ENCODE data around the gene PCNP.
"Not testable (repeated sequence)": the region's sequence is repeated elsewhere in the genome, so short reads cannot be mapped to it uniquely, and the experiment has no call there.

The PCNP gene

GRCh38 chr3:101567528-101568317 is 6.3 kb upstream of the PCNP start:
- DNase-seq = no peak

- no peak for DNase-seq
Observed at GRCh38 chr3:101571028-101571895, 2.7 kb upstream of the PCNP start.

- DNase-seq = peak in 1 of 2 experiments; percentile 70
Observed at GRCh38 chr3:101574388-101575112, 570 bp downstream of the PCNP start.

GRCh38 chr3:101577286-101577685 is 3.3 kb downstream of the PCNP start:
- no peak for DNase-seq

GRCh38 chr3:101588616-101589015 is 14.6 kb downstream of the PCNP start:
- no peak for DNase-seq

GRCh38 chr3:101591071-101591470 is 17.1 kb downstream of the PCNP start:
- no peak for DNase-seq

GRCh38 chr3:101602731-101603130 is 28.8 kb downstream of the PCNP start:
- DNase-seq = no peak

GRCh38 chr3:101603184-101603583 is 29.2 kb downstream of the PCNP start:
- no peak for DNase-seq

GRCh38 chr3:101605398-101605797 is 31.4 kb downstream of the PCNP start:
- DNase-seq = not testable (repeated sequence)

- no peak for DNase-seq
Observed at GRCh38 chr3:101611023-101611422, 37.0 kb downstream of the PCNP start.

GRCh38 chr3:101613014-101613413 is 39.0 kb downstream of the PCNP start:
- DNase-seq = not testable (repeated sequence)

GRCh38 chr3:101615525-101615924 is 41.5 kb downstream of the PCNP start:
- DNase-seq = no peak

- DNase-seq = no peak
Observed at GRCh38 chr3:101617478-101617877, 43.5 kb downstream of the PCNP start.

GRCh38 chr3:101618726-101619125 is 44.7 kb downstream of the PCNP start:
- DNase-seq = no peak

- no peak for DNase-seq
Observed at GRCh38 chr3:101619734-101620133, 45.8 kb downstream of the PCNP start.

- DNase-seq = no peak
Observed at GRCh38 chr3:101623656-101624055, 49.7 kb downstream of the PCNP start.

GRCh38 chr3:101624857-101625256 is 50.9 kb downstream of the PCNP start:
- DNase-seq = no peak

GRCh38 chr3:101625879-101626278 is 51.9 kb downstream of the PCNP start:
- DNase-seq = no peak

GRCh38 chr3:101629219-101629618 is 55.2 kb downstream of the PCNP start:
- DNase-seq = no peak

- DNase-seq = no peak
Observed at GRCh38 chr3:101631098-101631796, 57.3 kb downstream of the PCNP start.

GRCh38 chr3:101631959-101632358 is 58.0 kb downstream of the PCNP start:
- not testable (repeated sequence) for DNase-seq

GRCh38 chr3:101632586-101632985 is 58.6 kb downstream of the PCNP start:
- no peak for DNase-seq

- no peak for DNase-seq
Observed at GRCh38 chr3:101633186-101633585, 59.2 kb downstream of the PCNP start.

Measured in SW 1271 (cell line).